GM23338 (cell line): ENCODE data around the gene SAT1. TPM values are rescaled to one million over a fixed set of nuclear protein-coding genes. Genes with fewer than 3 reads are reported as not detected.

ENCODE experiments used
- ATAC-seq: fragments of 200-7000 bp; cut with Tn5 transposase; 3 replicates; pipeline ENCODE4 v1.9.1; 2020
- DNase-seq: peaks from one replicate; pipeline ENCODE4 v3.0.0-alpha.2; 2015; ENCODE audit warnings: low spot score
- H2AFZ ChIP-seq: fragments of 200-600 bp; sonication (generic); 2 replicates; pipeline ENCODE4 v1.8.0; 2016; ENCODE audit warnings: antibody characterized with exemption, mild to moderate bottlenecking, moderate library complexity
- H3F3A ChIP-seq: fragments of 200-600 bp; sonication (generic); replicated peaks from 2 replicates; pipeline ENCODE4 v1.8.0; 2017; ENCODE audit warnings: antibody characterized with exemption, mixed run types, low read depth
- H3K27ac ChIP-seq: fragments of 200-600 bp; sonication (generic); 2 replicates; pipeline ENCODE4 v1.6.1; 2016; ENCODE audit warnings: low read depth
- H3K27me3 ChIP-seq: fragments of 200-600 bp; sonication (generic); 2 replicates; pipeline ENCODE4 v1.8.0; 2016; ENCODE audit warnings: mild to moderate bottlenecking, mixed run types, moderate library complexity; ENCODE audit not compliant: insufficient read depth
- H3K36me3 ChIP-seq: fragments of 200-600 bp; sonication (generic); 2 replicates; pipeline ENCODE4 v1.8.0; 2016; ENCODE audit warnings: mild to moderate bottlenecking; ENCODE audit not compliant: insufficient read depth
- H3K4me1 ChIP-seq: fragments of 200-600 bp; sonication (generic); 2 replicates; pipeline ENCODE4 v1.8.0; 2016; ENCODE audit warnings: mild to moderate bottlenecking, moderate library complexity; ENCODE audit not compliant: insufficient read depth
- H3K4me2 ChIP-seq: fragments of 200-600 bp; sonication (generic); 2 replicates; pipeline ENCODE4 v1.7.1; 2017; ENCODE audit warnings: mixed run types
- H3K4me3 ChIP-seq: fragments of 200-600 bp; sonication (generic); 2 replicates; pipeline ENCODE4 v1.6.1; 2016; ENCODE audit warnings: mixed run types
- H3K79me2 ChIP-seq: fragments of 200-600 bp; sonication (generic); replicated peaks from 2 replicates; pipeline ENCODE4 v1.8.0; 2017; ENCODE audit warnings: mild to moderate bottlenecking; ENCODE audit not compliant: insufficient read depth
- H3K9me2 ChIP-seq: fragments of 200-600 bp; sonication (generic); 2 replicates; pipeline ENCODE4 v1.8.0; 2017; ENCODE audit not compliant: insufficient read depth
- H4K20me1 ChIP-seq: fragments of 200-600 bp; sonication (generic); replicated peaks from 2 replicates; pipeline ENCODE4 v1.8.0; 2017; ENCODE audit warnings: mild to moderate bottlenecking; ENCODE audit not compliant: insufficient read depth
- H3K27ac Mint-ChIP-seq: 2 replicates; pipeline ENCODE4 v1.8.0; 2020; ENCODE audit warnings: inconsistent platforms, mild to moderate bottlenecking, moderate library complexity, mixed read lengths
- H3K27me3 Mint-ChIP-seq: 3 replicates; pipeline ENCODE4 v1.8.0; 2022; ENCODE audit warnings: low read depth, mild to moderate bottlenecking, moderate library complexity, mixed read lengths, inconsistent platforms; ENCODE audit not compliant: insufficient read depth, poor library complexity
- H3K36me3 Mint-ChIP-seq: 3 replicates; pipeline ENCODE4 v1.8.0; 2021; ENCODE audit warnings: low read depth, mild to moderate bottlenecking, inconsistent platforms, moderate library complexity, mixed read lengths
- H3K4me1 Mint-ChIP-seq: 3 replicates; pipeline ENCODE4 v1.8.0; 2020; ENCODE audit warnings: mild to moderate bottlenecking, inconsistent platforms, mixed read lengths
- H3K4me3 Mint-ChIP-seq: 3 replicates; pipeline ENCODE4 v1.8.0; 2021; ENCODE audit warnings: moderate library complexity, mild to moderate bottlenecking, inconsistent platforms, mixed read lengths
- H3K9me3 Mint-ChIP-seq: 3 replicates; pipeline ENCODE4 v1.8.0; 2020; ENCODE audit warnings: moderate library complexity, mild to moderate bottlenecking, inconsistent platforms, mixed read lengths
- POLR2AphosphoS5 ChIP-seq: IDR thresholded peaks from 2 replicates; pipeline ENCODE4 v1.6.1; 2016; ENCODE audit warnings: antibody characterized with exemption, low read depth
- ZNF462 ChIP-seq: fragments of 250-450 bp; sonication (Bioruptor Pico); IDR thresholded peaks from 2 replicates; pipeline ENCODE4 v1.5.0; 2020; ENCODE audit warnings: mild to moderate bottlenecking, moderate library complexity
- polyA plus RNA-seq: library from polyadenylated mRNA; unstranded; fragments of >200 nt; fragmentation: Nextera tagmentation; extraction: Ambion mirVana; gene quantifications from 2 replicates; pipeline ENCODE4 v1.2.1, GENCODE V29; 2016
- total RNA-seq: library from RNA; depleted of rRNA; stranded (reverse); fragments of >200 nt; shearing (Covaris generic); gene quantifications from 2 replicates; pipeline ENCODE4 v1.2.3, GENCODE V29; 2014

The SAT1 gene
- total and polyA plus RNA-seq, 2 experiments from 2014 or later = 44.1 to 101 TPM

GRCh38 chrX:23749576-23749975 is 33.4 kb upstream of the SAT1 start (continued):
- TF ChIP-seq ZNF462 (CRISPR knock-in tag) = no peak

- no peaks in the 10 kb centered on the region for H3K4me1 ChIP-seq
- no peak overlapping the region for H3K4me2 ChIP-seq
- no peaks in the 10 kb centered on the region for H3K79me2 ChIP-seq
- no peak overlapping the region for H3K4me3 ChIP-seq
- Mint-ChIP-seq H3K4me3 (no peak overlapping the region), H3K4me1 (no peaks in the 10 kb centered on the region), H3K36me3 (no peaks in the 10 kb centered on the region), H3K27me3 (no peaks in the 10 kb centered on the region), H3K27ac (no peak overlapping the region), H3K9me3 (no peaks in the 10 kb centered on the region)
- H3K27me3 ChIP-seq = no peaks in the 10 kb centered on the region
- DNase-seq (no peak), ATAC-seq (no peak)
- H3F3A ChIP-seq = no peaks in the 10 kb centered on the region
- H4K20me1 ChIP-seq = no peaks in the 10 kb centered on the region
- TF ChIP-seq ZNF462 (CRISPR knock-in tag) = no peak
- no peak for TF ChIP-seq POLR2AphosphoS5
- no peaks in the 10 kb centered on the region for H3K9me2 ChIP-seq
- H2AFZ ChIP-seq = no peak overlapping the region
- H3K36me3 ChIP-seq = no peaks in the 10 kb centered on the region
- H3K27ac ChIP-seq = no peak overlapping the region
Measured at GRCh38 chrX:23752740-23753415, 30.1 kb upstream of the SAT1 start.
